GM12891 (cell line): ENCODE measurements around the gene ZNF254.

Source experiments
- POLR2A ChIP-seq: IDR thresholded peaks from 2 replicates; pipeline ENCODE4 v1.6.1; 2011; ENCODE audit warnings: low read depth, low read length, control low read depth
- POLR2AphosphoS5 ChIP-seq: IDR thresholded peaks from 2 replicates; pipeline ENCODE4 v1.6.1; 2011; ENCODE audit warnings: low read depth, low read length, control low read depth
- SPI1 ChIP-seq: IDR thresholded peaks from 2 replicates; pipeline ENCODE4 v1.6.1; 2011; ENCODE audit warnings: low read depth, low read length, control low read depth
- TAF1 ChIP-seq: IDR thresholded peaks from 2 replicates; pipeline ENCODE4 v1.6.1; 2011; ENCODE audit warnings: low read depth, low read length, control low read depth

GRCh38 chr19:24141612-24142011 is 54.6 kb downstream of the ZNF254 start:
- TF ChIP-seq POLR2AphosphoS5 (no peak), SPI1 (no peak), POLR2A (no peak), TAF1 (no peak)
